SW480 (cell line): ENCODE data around the gene CCDC190.
"Not testable (repeated sequence)": the region's sequence is repeated elsewhere in the genome, so short reads cannot be mapped to it uniquely, and the experiment has no call there.

Source experiments
- DNase-seq: peaks from one replicate; pipeline ENCODE4 v3.0.0-alpha.2; 2016; ENCODE audit warnings: low spot score

The CCDC190 gene

DNA sequence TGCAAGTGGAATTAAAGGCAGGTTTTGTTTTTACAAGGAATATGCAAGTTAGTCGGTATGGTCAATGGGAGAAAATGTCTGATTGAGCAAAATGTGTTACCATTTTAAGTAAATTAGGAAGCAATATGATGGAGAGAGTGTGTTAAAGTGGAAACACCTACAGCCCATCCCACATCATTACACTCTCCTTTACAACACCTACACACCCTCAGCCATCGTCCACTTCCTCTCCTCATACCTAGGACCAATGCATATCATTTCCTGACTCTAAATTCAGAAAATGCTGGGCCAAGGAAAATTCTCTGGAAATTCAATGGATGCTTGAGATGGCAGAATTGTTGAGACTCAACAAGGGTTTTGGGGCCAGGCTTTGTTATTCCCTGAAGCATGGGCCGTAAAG lies 16.4 kb upstream of the CCDC190 start:
- DNase-seq, result no peak

DNA sequence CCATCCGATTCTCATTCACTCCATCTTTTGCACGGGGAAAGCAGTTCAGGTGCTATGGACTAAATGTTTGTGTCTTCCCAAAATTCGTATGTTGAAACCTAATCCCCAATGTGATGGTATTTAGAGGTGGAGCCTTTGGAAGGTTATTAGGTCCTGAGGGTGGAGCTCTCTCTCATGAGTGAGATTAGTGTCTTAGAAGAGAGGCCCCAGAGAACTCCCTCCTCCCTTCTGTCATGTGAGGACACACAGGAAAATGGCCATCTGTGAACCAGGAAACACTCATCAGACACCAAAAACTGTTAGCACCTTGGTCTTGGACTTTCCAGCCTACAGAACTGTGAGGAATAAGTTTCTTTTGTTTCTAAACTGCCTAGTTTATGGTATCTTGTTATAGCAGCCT lies 15.8 kb upstream of the CCDC190 start:
- DNase-seq, result no peak

DNA sequence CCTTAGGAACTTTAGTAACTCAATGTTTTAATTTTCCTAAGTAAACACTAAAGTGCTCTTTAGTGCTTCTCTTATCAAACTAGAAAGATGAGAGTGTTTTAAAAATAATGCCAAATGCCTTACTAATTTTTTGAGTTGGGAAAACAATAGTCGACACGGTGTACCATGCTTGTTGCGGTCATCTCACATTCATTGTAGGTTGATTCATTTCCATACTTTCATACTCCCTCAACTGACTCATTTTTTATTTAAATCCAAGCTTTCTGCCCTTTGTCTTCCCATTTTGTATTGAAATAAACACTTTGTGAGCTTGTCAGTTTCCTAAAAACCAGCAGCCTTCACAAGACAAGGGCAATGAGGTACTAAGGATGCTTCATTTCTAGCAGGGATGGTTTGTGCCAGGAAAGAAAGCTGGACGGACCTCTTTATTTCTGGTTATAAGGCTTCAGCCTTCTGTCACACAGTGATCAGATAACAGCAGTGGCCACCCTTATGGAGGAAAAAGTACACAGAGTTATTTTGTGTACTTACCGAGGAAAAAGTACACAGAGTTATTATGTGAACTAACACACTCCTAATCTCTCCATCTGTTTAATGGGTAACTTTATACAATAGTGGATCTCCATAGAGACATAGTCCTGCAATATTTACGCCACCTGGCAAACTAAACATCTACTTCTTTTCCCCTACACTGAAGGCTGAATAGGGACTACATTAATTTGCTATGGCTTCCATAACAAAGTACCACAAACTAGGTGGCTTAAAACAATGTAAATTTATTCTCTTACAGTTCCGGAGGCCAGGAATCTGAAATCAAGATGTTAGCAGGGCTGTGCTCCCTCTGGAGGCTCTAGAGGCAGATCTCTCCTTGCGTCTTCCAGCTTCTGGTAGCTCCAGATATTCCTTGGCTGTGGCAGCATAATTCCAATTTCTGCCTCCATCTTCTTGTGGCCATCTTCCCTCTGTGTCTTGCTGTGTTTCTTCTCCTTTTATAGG lies 13.0 kb upstream of the CCDC190 start:
- no peak for DNase-seq

- no peak for DNase-seq
Observed at GRCh38 chr1:162872981-162873380, 12.0 kb upstream of the CCDC190 start.

DNA sequence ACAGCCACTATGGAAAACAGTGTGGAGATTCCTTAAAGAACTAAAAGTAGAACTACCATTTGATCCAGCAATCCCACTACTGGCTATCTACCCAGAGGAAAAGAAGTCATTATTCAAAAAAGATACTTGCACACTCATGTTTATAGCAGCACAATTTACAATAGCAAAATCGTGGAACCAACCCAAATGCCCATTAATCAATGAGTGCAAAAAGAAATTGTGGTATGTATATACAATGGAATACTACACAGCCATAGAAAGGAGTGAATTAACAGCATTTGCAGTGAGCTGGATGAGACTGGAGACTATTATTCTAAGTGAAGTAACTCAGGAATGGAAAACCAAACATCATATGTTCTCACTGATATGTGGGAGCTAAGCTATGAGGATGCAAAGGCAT lies 10.4 kb upstream of the CCDC190 start:
- not testable (repeated sequence) for DNase-seq

DNA sequence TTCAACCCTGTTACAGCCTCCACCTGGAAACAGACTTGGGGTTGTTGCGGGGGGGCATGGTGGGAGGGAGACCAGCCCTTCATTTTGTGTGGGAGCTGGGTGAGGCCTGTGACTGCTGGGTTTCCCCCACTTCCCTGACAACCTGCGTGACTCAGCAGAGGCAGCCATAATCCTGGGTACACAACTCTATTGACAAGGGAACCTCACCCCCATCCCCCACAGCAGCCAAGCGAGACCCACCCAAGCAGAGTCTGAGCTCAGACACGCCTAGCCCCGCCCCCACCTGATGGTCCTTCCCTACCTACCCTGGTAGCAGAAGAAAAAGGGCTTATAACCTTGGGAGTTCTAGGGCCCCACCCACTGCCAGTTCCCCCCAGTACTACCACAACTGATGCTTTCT lies 8.0 kb upstream of the CCDC190 start:
- no peak for DNase-seq

DNA sequence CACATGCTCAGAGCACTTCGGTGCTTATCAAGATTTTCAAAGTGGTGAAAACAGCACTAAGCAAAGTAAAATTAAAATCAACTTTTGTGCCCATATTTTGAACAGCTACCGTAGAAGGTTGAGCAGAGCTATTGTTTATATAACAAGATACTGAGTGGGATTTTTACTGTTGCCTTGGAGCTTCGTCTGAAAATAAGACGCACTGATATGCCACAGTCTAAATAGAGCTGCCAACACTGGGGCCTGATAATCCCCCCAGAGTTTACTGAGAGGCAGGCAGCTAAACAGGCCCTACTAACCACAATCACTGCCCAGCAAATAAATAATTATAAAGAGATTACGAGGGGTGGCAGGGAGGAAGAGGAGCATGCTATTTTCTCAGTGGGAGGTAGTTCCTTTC lies 650 bp upstream of the CCDC190 start:
- DNase-seq, result no peak

- no peak for DNase-seq
Observed at GRCh38 chr1:162859191-162859590, 1.8 kb downstream of the CCDC190 start.

DNA sequence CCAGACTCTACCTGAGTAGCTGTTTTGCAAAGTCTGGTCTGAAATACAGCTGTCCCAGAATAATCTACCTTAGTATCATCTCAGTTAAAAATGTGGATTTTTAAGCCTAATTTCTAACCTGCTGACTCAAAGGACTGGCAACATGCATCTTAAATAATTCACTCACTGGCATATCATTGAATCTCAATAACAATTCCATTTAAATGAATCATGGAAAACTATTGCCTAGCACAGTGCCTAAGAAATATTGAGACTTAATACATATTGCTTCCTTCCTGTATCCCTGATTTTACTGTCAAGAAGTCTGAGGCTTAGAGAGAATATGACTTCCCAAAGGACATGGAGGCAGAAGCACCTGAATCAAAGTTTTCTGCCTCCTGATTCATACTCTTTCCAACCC lies 3.1 kb downstream of the CCDC190 start:
- no peak for DNase-seq

GRCh38 chr1:162856260-162856659 lies 4.7 kb downstream of the CCDC190 start:
- DNase-seq, result peak; percentile 79

DNA sequence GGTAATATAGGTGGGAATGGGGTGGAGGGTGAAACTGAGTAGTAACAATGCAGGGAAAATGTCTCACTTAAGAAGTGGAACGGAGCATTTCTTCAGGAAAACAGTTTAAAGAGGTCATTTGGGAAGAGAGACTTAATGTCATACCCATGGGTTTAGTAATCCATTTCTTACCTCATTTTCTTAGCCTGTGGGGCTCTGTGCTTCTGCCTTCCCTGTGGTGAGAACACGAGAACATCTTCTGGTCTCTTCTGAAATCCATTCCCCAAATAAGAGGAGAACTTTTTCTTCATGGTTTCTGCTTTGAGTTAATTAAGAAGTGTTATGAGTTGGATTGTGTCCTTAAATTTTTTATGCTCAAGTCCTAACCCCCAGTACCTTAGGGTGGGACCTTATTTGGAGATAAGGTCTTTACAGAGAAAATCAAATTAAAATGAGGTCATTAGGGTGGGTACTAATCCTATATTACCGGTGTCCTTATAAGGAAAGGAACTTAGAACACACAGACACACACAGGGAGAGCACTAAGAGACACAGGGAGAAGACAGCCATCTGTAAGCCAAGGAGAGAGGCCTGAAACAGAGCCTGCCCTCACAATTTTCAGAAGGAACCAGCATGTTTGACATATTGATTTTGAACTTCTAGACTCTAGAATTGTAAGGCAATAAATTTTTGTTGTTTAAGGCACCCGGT lies 5.4 kb downstream of the CCDC190 start:
- peak; percentile 13 for DNase-seq

DNA sequence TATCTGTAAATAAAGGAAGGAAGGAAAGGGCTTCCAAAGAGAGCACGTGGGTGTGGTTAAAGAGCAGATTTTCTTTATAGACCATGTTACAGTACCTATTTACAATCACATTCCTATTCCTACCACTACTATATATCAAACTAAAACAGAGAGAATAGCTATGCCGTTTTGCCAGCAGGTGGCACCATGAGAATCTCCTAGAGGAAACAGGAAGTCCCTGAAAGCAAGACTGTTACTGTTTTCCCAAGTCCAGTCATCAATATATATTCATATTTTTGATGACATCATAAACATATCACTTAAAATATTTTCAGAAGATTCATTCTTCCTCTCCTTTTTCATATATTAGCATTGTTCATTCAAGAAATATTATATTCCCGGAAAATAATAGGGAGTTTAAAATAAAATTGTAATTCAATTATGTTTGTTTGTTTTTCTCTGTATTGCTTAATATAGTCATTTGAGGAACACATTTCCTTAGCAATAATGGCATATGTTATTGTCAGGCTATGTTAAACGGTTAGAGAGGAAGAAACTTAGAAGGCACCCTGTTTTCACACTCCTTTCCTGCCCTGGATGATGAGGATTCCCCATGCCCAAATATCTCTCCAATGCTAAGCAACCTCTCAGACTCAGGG lies 6.6 kb downstream of the CCDC190 start:
- DNase-seq, result peak; percentile 81

DNA sequence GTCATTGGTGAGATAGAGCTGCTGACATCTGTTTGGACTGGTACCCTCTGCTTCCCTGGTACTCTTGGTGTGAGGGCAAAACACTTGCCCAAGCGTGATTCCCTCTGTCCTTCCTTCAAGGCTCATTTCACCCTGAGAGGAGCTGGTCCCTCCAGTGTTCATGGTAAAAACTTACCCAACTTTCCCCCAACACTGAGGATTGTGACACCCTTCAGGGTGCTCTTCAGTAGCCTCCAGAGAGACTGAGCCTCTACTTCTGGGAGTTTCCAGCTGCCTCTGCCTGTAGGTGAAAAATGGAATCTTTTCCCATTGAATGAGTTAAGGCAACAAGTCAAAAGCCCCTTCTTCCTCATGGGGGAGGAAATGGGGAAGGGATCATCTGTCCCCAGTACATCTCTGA lies 9.6 kb downstream of the CCDC190 start:
- no peak for DNase-seq

GRCh38 chr1:162849711-162850110 lies 11.3 kb downstream of the CCDC190 start:
- no peak for DNase-seq

- peak; percentile 45 for DNase-seq
Observed at GRCh38 chr1:162847839-162848453, 13.0 kb downstream of the CCDC190 start.

- no peak for DNase-seq
Observed at GRCh38 chr1:162846256-162847212, 14.4 kb downstream of the CCDC190 start.

DNA sequence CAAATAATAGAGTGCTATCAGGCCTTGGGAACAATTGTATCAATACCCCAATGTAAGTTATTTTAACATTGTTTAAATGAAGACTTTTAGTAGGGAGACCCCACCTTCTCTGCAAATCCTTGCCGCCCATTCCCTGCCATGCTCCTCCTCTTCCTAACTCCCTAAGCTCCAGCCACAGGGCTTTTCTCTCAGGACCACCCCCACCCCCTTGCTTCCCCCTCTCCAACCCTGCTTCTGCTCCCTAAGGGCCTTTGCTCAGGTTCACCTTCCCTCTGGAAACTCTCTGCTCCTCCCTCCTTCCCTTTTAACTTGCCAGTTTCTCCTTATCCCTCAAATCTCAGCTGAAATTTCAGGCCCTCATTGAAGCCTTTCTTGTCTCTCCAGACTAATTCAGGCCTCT lies 16.8 kb downstream of the CCDC190 start:
- no peak for DNase-seq

DNA sequence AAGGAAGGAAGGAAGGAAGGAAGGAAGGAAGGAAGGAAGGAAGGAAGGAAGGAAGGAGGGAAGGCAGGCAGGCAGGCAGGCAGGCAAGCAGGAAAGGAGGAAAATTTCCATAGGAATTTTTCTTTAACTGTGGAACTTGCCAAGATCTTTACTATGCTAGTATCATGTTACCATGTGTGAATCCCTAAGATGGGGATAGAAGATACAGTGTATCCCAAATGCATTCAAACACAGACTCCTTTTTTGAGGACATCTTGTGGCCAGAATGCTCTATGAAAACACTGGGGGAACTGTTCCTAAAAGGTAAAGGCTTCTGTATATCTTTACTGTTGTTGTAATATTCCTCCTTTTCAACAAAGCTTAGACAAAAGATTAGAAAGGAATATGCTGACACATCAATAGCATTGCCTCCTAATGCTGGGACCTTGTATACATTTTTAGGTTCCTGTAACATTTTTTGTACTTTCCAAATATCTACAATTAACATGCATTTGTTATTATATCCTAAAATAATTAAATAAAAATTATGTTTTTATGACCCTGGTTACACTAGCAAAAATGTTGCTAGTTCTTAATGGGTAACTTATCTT lies 20.6 kb downstream of the CCDC190 start:
- no peak for DNase-seq

- no peak for DNase-seq
Observed at GRCh38 chr1:162838863-162839262, 22.1 kb downstream of the CCDC190 start.

GRCh38 chr1:162835157-162835899 lies 25.6 kb downstream of the CCDC190 start:
- DNase-seq, result no peak
